GM10266 (cell line): Measurements from ENCODE around the gene ELMO3.

Source experiments
- DNase-seq: peaks from one replicate; pipeline ENCODE4 v3.0.0; 2012; ENCODE audit errors: extremely low spot score
- TF ChIP-seq, protein P1 (sequence below): IDR thresholded peaks from 2 replicates; pipeline ENCODE4 v1.5.1; 2012; ENCODE audit warnings: mild to moderate bottlenecking, low read depth; ENCODE audit not compliant: control insufficient read depth, insufficient read depth; ENCODE audit errors: missing control alignments

ELMO3 gene

DNA sequence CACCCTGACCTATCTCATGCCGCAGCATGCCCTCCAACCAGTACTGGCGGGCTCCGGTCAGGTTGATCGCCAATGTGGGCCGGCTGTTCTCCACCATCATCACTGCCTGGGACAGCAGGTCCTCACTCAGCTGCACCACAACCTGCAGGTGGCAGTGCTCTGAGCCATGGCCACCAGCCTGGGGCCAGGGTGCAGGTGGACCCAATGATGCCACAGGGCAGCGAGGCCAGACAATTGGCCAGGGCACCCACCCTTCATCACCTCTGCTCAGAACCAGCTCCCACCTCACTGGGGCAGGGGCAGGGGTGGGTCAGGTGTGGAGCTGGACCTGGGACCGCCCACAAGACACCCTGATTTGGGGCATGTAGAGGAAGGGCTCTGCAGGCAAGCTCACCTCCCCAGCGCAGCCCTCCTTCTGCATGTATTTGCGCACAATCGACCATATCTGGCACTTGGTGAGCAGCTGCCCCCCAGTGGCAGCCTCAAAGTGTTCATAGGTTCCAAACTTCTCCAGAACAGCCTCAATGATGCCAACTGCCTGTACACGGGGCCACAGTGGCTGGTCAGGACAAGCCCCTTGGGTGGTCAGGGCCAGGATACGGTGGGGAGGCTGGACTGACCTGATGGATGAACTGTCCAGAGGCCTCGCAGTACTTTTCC, 19.4 kb upstream of the ELMO3 start:
- TF ChIP-seq, protein P1, sequence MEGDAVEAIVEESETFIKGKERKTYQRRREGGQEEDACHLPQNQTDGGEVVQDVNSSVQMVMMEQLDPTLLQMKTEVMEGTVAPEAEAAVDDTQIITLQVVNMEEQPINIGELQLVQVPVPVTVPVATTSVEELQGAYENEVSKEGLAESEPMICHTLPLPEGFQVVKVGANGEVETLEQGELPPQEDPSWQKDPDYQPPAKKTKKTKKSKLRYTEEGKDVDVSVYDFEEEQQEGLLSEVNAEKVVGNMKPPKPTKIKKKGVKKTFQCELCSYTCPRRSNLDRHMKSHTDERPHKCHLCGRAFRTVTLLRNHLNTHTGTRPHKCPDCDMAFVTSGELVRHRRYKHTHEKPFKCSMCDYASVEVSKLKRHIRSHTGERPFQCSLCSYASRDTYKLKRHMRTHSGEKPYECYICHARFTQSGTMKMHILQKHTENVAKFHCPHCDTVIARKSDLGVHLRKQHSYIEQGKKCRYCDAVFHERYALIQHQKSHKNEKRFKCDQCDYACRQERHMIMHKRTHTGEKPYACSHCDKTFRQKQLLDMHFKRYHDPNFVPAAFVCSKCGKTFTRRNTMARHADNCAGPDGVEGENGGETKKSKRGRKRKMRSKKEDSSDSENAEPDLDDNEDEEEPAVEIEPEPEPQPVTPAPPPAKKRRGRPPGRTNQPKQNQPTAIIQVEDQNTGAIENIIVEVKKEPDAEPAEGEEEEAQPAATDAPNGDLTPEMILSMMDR: peak; percentile 30
- no peak for DNase-seq

- DNase-seq: no peak
- TF ChIP-seq, protein P1: no peak
Observed at GRCh38 chr16:67180166-67180565, 18.8 kb upstream of the ELMO3 start.

DNA sequence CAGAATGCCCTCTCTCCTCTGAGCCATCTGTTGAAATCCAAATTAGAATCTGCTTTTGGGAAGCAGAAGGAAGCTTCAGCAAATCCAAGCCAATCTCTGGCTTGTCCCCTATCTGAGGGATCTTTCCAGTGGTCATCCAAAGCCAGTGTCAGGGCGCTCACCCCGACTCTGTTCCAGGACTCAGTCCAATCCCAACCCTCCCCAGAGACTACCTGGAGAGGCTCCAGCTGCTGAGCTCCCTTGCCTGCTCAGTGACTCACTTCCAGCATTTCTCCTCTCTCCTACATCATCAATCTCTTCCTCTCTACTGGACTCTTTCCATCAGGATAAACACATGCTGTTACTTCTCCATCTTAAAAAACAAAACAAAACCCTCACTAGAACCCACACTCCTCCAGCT, 17.6 kb upstream of the ELMO3 start:
- DNase-seq: no peak
- TF ChIP-seq, protein P1: no peak

GRCh38 chr16:67182288-67182687, 16.6 kb upstream of the ELMO3 start:
- DNase-seq: no peak
- TF ChIP-seq, protein P1: no peak

DNA sequence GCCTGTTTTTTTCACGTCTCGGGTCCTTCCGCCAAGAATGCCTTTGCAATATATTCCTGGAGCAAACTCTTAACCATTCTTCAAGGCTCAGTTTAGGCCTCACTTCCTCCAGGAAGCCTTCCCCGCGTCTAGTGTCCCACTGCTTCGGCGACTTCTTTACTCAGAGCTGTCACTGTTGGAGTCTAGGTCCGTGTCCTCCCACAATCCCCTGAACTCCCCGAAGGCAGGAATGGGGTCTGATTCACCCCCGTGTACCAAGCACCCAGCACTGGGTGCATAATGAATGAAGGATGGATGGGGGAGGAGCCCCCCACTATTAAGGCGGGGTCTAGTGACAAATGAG, 15.7 kb upstream of the ELMO3 start:
- TF ChIP-seq, protein P1: no peak
- DNase-seq: no peak

DNA sequence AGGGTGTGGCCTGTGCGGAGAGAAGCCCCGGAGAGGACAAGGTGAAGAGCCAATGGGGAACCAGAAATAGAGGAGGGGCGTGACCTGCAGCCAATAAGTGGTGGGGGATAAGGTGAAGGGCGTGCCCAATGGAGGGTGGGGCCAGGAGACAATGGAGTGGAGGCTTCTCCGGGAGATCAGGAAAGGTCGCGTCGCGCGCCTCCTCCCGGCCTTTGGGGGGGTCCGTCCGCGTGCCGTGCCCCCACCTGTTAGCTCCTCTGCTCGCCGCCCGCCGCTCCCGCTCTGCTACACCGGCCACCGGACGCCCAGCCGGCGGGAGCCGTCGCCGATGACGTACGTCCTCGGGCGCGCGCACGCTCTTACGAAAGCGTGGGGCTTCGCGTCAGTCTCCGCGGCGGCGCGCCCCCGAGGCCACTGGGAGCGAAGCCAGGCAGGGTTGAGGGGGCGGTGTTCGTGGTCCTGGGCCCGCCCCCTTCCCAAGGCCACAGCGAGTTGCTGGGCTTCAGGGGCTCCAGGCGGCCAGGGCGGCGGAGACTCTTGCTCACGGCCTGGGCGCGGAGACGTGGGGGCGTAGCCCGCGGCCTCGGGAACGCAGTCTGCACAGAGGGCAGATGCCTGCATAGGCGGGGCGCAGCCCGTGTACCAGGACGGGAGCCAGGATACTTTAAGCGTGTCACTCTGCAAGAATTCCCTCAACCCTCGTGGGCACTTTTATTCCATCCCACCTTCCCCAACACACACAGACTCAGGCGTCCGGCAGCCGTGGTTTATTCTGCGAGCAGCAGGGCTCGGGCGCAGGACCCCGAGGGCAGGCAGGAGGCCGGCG, 15.1 kb upstream of the ELMO3 start, which contains the start of gene MATCAP1:
Gene MATCAP1, minus strand, starts transcription at position 337 of the 826 bp plus-strand sequence. CDS start 3,353 bp downstream, outside the sequence.
- TF ChIP-seq, protein P1: no peak
- DNase-seq: peak; percentile 100
